ELR (cell line): ENCODE results near the gene CBLC.
A peak's percentile ranks its signal among the peaks of the same experiment; 100 is the strongest.

Experiments used
- DNase-seq: peaks from one replicate; pipeline ENCODE4 v3.0.0-alpha.2; 2015; ENCODE audit warnings: low read depth

Gene CBLC

GRCh38 chr19:44799627-44800346 is 22.1 kb downstream of the CBLC start:
- DNase-seq, result no peak

DNA sequence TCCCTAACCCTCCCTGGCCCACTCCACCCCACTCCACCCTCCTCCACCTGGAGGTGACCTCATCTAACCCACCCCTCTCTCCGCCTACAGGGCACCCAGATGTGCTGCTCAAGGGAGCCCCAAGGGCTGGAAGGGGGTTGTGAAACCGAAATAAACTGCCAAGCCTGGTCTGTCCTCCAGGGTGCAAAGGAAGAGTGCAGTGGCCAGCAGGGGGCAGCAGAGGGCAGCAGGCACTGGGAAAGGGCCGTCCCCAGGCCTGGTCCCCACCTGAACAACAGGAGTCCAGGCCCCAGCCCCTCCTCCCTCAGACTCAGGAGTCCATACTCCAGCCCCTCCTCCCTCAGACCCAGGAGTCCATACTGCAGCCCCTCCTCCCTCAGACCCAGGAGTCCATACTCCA is 22.8 kb downstream of the CBLC start:
- peak; percentile 80 for DNase-seq

- no peak for DNase-seq
Measured at GRCh38 chr19:44803442-44804428, 26.0 kb downstream of the CBLC start.

GRCh38 chr19:44806291-44806690 is 28.6 kb downstream of the CBLC start:
- no peak for DNase-seq

DNA sequence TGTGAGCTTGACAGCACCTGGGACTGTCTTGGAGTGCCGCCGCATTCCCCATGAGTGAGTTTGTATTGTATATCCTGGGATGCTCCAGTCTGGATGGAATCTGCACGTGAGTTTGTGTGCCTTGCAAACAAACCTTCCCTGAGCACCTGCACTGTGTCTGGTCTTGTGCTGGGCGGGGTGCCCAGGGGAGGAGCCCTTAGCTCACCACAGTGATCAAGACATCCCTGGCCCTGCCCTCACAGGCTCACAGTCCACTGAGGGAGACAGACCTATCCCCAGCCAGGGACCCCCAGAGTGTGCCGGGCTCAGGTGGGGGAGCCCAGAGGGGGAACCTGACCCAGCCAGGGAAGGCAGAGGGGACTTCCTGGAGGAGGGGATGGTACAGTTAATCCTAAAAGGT is 29.5 kb downstream of the CBLC start:
- DNase-seq, result no peak

GRCh38 chr19:44807652-44808462 is 30.2 kb downstream of the CBLC start:
- DNase-seq, result peak; percentile 58

DNA sequence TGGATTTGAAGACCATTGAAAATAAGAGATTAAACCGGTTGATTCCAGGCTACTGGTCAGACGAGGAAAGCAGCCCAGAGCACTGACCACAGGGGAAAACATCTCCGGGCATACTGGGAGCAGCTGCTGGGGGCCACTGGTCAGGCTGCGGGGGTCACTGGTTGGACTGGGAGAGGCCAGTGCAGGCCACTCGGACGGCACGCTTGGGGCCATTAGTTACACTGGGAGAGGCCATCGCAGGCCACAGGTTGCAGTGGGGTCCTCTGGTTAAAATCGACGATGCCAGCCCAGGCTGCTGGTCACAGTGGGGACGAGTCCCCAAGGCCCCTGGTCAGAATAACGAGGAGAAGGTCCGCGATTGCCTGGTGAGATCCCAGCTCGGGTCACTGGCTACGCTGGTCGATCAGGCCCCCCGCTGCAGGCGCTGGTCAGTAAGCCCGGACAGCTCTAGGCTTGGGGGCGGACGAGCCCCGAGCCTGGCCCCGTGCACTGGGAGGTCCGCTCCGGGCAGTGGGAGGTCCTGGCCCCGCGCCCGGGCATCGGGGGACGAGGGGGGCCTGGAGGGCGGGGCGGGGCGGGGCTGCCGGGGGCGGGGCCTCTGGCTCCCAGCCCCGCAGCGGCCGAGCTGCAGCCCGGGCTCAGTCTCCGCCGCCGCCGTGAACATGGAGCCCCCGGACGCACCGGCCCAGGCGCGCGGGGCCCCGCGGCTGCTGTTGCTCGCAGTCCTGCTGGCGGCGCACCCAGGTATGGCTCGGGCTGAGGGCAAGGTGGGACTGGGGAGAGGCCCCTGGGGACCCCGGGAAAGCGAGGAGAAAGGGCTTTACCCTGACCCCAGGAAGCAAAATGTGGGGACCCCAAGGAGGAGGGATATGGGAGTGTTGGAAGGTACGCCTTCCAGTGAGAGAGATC is 31.0 kb downstream of the CBLC start, which contains the start of gene BCAM:
TSS of gene BCAM (plus strand) at position 641 of the 909 bp plus-strand sequence. CDS start at position 663, 22 bp downstream.
- DNase-seq, result peak; percentile 71

GRCh38 chr19:44809577-44810233 is 32.0 kb downstream of the CBLC start:
- DNase-seq, result no peak

- no peak for DNase-seq
Measured at GRCh38 chr19:44810234-44811121, 32.8 kb downstream of the CBLC start.

GRCh38 chr19:44811122-44811419 is 33.4 kb downstream of the CBLC start:
- no peak for DNase-seq

DNA sequence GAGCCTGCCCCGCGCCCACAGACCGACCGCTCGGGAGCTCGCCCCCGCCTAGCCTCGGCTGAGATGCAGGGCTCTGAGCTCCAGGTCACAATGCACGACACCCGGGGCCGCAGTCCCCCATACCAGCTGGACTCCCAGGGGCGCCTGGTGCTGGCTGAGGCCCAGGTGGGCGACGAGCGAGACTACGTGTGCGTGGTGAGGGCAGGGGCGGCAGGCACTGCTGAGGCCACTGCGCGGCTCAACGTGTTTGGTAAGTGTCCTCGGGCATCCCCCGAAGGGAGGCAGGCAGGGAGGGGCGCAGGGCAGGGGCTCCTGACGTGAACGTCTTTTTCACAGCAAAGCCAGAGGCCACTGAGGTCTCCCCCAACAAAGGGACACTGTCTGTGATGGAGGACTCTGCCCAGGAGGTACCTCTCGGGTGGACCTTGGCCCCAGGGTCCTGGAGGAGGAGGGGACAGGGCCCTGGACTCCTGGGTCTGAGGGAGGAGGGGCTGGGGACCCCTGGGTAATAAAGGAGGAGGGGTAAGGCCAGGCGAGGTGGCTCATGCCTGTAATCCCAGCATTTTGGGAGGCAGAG is 34.5 kb downstream of the CBLC start:
- DNase-seq, result no peak

DNA sequence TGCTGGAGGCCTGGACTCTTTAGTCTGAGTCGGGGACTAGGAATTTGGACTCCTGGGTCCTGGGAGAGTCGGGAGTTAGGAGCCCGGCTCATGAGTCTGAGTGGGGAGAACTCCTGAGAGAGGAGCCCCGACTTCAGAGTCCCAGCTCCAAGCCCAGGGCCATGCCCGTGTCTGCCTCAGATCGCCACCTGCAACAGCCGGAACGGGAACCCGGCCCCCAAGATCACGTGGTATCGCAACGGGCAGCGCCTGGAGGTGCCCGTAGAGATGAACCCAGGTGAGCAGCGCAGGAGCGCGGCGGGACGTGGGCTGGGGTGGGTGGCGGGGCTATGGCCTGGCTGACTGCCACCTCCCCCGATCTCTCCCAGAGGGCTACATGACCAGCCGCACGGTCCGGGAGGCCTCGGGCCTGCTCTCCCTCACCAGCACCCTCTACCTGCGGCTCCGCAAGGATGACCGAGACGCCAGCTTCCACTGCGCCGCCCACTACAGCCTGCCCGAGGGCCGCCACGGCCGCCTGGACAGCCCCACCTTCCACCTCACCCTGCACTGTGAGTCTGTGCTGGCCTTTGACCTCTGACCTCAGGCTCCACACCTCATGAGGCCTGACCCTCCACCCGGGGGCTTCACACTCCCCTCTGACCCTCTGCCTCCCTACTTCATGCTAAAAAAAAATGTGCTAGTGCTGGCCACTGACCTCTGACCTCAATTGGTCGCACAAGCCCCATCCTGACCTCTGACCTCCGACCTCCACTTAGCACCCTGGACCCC is 35.6 kb downstream of the CBLC start:
- no peak for DNase-seq

GRCh38 chr19:44813841-44814470 is 36.3 kb downstream of the CBLC start:
- DNase-seq, result no peak

GRCh38 chr19:44814517-44814916 is 36.8 kb downstream of the CBLC start:
- DNase-seq, result no peak

DNA sequence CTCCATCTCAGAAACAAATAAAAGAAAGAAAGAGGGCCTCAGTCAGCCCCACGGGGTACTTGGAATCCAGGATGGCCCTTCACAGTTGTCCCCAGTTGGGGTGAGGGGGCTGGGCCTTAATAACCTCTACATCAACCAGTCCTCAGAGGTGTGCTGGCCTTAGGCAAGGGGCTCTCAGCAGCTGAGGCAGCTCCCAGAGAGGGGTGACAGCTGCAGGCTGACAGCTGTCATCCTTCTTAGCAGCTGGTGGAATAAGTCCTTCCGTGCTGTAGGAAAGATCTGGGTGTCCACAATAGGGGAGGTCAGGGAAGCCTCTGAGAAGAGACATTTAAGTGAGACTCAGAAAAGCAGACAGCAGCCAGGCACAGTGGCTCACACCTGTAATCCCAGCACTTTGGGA is 38.6 kb downstream of the CBLC start:
- no peak for DNase-seq

DNA sequence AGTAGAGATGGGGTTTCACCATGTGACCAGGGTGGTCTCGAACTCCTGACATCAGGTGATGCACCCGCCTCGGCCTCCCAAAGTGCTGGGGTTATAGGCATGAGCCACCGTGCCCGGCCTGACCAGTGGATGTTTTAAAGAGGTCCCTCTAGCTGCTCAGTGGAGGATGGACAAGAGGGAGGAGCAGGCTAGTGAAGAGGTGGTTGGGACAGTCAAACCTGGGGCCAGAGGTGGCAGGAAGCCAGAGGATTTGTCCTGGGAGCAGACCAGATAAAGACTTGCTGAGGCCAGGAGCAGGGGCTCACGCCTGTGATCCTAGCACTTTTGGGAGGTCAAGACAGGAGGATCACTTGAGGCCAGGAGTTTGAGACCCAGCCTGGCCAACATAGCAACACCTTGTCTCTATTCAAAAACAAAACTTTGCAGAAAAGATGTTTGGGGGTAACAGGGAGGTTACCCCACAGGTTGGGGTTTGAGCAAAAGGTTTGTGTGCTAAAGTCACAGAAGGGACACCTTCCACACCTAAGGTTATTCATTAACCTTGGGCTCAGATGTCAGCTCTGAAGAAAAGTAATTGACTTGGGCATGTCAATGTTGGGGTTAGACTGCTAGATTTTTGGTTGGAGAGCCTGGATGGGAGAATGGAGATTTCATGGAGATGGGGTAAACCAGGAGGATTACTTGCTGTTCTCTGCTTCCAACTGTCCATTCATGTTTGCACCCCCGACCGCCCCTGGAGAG is 40.2 kb downstream of the CBLC start:
- DNase-seq, result no peak

DNA sequence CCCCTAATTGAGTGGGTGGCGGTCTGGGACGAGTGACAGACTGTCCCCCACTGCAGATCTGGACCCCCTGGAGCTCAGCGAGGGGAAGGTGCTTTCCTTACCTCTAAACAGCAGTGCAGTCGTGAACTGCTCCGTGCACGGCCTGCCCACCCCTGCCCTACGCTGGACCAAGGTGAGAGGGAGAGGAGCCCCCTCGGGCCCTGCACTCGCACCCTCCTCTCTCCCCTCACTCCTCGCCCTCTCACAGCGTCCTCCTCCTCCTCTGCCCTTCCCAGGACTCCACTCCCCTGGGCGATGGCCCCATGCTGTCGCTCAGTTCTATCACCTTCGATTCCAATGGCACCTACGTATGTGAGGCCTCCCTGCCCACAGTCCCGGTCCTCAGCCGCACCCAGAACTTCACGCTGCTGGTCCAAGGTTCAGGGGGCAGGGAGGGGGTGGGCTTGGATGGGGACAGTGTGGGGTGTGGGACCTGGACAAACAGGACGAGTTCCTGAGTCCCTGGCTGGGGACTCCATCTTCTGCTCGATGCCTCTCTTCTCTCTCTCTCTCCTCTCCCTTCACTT is 40.9 kb downstream of the CBLC start:
- no peak for DNase-seq
